Astrocyte of the cerebellum (primary cell): ENCODE data around the gene MAPK13.
"Not testable (repeated sequence)": the region's sequence is repeated elsewhere in the genome, so short reads cannot be mapped to it uniquely, and the experiment has no call there.

Experiments used
- DNase-seq: peaks from one replicate; pipeline ENCODE4 v3.0.0-alpha.2; 2011; ENCODE audit warnings: low read depth
- H3K4me3 ChIP-seq: 2 replicates; pipeline ENCODE4 v1.5.1; 2011; ENCODE audit warnings: mild to moderate bottlenecking, low read depth, low read length, moderate library complexity
- in situ Hi-C: cut with HindIII; loops from 2 replicates; pipeline ENCODE4 v1.10.0; 2017; ENCODE audit warnings: low sequenced_read_pairs
- TF ChIP-seq, protein P1 (sequence below): IDR thresholded peaks from 2 replicates; pipeline ENCODE4 v1.5.1; 2012; ENCODE audit warnings: low read length, low read depth, moderate library complexity, mild to moderate bottlenecking; ENCODE audit errors: missing control alignments

MAPK13 gene

DNA sequence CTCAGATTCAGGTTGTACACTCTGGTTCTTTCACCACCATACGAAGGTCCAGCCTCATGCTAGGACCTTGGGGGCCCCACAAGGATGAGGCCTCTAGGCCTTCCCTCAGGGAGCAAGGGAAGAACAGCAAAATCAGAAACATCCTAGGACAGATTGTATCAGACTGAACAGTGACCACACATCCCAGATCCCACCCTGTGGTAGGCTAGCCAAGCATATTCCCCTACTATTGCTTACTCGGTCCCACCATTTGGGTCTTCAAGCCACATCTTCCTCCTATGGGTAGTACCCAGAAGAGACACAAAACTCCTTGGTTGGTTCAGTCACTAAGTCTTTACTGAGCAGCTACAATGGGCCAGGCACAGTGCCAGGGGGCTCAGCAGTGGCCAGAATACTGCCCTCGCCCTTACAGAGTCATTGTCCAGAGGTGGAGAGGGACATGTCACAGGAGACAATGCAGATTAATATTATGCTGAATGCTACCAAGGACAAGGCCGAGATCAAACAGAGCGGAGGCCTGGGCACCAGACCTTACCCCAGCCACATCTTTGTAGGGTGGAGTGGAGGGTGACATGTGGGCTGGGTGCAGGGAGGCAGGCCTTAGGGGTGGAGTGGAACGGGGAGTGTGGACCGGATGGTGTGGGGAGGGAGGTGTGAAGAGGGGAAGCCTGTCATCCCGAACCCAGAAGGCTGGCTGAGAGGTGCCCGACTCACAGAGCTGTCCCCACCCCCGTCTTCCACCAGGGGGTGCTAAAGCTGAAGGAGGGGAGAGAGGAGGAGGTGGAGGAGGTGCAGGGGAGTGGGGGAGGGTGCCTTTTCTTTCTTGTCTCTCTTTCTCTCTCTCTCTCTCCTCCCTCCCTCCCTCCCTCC is 6.8 kb upstream of the MAPK13 start:
- no peak overlapping the region for H3K4me3 ChIP-seq
- in situ Hi-C loops: no loop called here
- peak; percentile 32 for DNase-seq
- TF ChIP-seq, protein P1, sequence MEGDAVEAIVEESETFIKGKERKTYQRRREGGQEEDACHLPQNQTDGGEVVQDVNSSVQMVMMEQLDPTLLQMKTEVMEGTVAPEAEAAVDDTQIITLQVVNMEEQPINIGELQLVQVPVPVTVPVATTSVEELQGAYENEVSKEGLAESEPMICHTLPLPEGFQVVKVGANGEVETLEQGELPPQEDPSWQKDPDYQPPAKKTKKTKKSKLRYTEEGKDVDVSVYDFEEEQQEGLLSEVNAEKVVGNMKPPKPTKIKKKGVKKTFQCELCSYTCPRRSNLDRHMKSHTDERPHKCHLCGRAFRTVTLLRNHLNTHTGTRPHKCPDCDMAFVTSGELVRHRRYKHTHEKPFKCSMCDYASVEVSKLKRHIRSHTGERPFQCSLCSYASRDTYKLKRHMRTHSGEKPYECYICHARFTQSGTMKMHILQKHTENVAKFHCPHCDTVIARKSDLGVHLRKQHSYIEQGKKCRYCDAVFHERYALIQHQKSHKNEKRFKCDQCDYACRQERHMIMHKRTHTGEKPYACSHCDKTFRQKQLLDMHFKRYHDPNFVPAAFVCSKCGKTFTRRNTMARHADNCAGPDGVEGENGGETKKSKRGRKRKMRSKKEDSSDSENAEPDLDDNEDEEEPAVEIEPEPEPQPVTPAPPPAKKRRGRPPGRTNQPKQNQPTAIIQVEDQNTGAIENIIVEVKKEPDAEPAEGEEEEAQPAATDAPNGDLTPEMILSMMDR: peak; percentile 74

DNA sequence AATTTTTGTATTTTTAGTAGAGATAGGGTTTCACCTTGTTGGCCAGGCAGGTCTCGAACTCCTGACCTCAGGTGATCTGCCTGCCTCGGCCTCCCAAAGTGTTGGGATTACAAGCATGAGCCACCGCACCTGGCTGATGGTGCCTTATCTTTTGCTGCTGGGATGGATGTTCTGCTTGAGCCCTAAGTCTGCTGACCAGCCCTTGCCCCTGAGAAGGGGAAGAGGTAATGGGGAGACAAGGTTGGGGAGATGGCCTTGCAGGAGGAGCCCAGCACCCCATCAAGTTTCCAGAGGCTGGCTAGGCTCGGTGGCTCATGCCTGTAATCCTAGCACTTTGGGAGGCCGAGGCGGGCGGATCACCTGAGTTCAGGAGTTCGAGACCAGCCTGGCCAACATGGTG is 6.0 kb upstream of the MAPK13 start:
- H3K4me3 ChIP-seq, DNase-seq, in situ Hi-C loops: not testable (repeated sequence)

DNA sequence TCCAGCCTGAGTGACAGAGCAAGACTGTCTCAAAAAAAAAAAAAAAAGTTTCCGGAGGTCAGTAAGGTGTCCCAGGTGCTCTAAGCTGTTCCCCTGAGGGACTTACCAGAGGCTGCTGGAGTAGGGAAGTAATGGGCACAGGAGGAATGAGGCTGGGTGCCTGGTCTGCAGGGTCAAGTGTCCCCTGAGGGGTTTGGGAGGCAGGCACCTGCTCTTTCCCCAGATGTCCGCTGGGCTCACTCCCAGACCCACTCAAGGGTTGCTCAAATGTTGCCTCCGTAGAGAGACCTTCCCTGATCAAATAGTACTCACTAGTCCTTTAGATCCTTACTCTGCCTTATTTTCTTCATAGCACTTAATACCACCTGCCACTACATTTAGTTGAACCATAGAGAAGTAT is 5.4 kb upstream of the MAPK13 start:
- TF ChIP-seq, protein P1: no peak
- in situ Hi-C loops: no loop called here
- no peak for DNase-seq
- H3K4me3 ChIP-seq: no peak overlapping the region

DNA sequence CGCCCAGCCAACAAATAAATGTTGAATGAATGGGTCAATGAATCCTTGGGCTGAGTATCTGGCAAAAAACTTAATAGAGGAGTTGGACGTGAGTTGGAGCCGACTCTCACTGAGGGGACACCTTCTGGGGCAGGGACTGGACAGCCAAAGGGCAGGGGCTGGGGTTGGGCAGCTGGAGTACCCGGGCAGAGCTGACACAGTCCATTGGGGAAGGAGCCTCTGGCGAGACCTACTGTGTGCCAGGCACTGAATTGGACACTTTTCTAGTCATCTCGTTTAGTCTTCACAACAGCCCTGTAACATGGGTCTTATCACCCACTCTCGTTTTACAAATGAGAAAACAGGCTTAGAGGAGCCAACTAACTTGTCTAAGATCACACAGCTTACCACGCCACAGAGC is 4.7 kb upstream of the MAPK13 start:
- no peak for DNase-seq
- no peak overlapping the region for H3K4me3 ChIP-seq
- in situ Hi-C loops: no loop called here
- TF ChIP-seq, protein P1: no peak

DNA sequence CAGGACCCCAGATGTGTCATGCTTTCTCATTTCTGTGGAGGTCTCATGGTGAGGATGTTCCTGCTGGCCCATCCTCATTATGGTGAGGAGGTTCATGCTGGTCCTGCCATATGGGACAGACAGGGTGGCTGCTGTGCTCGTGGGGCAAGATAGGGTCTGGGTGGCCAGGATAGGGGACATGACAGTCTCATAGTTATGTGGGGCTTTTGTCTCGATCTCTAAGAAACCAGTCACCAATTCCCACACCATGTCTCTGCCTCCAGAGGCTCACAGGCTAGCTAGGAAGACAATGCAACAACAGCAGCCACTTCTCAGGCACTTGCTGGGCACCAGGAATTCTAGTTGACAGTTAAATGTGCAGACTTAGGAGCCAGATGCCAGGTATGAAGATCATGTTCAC is 4.2 kb upstream of the MAPK13 start:
- in situ Hi-C loops: no loop called here
- TF ChIP-seq, protein P1: no peak
- no peak overlapping the region for H3K4me3 ChIP-seq
- DNase-seq: no peak

DNA sequence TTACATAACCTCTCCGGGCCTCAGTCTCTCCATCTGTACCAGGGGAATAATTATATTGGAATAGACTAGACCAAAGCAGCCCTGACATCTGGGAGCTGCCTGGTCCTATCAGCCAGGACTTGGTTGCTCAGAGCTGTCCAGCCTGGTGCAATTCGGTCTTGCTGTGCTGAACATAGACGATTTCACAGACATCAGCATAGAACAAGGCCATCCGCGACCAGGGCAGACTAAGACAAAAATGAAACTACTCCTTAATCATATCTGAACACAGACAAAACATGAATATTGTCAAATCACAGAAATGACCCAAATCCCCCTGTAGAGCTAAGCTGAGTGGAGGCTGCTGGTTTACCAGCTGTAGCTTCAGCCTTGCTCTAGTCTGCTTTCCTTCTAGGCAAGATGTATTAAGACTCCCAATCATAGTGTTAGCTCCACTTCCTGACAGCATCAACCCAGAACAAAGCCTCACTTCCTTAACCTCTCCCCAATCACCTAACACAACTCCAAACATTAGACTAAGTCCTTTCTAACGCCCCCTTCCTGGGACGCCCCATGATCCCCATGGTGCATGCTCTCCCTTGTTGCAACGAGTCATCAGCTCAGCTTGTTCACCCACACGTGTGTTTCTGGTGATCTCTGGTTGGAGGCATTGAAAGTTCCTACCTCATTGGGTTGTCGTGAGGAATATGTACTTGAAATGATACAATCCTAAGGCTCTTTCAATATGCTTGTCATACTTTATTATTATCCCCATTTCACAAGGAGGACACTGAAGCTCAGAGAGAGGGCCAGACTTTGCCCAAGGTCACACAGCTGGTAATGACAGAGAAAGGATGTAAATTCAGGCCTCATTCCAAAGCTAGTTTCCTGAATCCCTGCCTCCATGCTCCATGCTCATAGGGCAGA is 3.5 kb upstream of the MAPK13 start:
- H3K4me3 ChIP-seq: no peak overlapping the region
- TF ChIP-seq, protein P1: no peak
- no peak for DNase-seq
- in situ Hi-C loops: no loop called here
